Liver (tissue), 9 donors: ENCODE data around the gene ASPG. TPM values are rescaled to one million over a fixed set of nuclear protein-coding genes. Genes with fewer than 3 reads are reported as not detected.

Experiments
- DNase-seq: peaks from one replicate; pipeline ENCODE4 v3.0.0-alpha.2; 2017; ENCODE audit warnings: low spot score
- H3K27ac ChIP-seq, 2 donors: one replicate each; pipeline ENCODE4 v1.7.0; 2013; ENCODE audit warnings: inconsistent platforms in 2 of 2, low read length in 2 of 2, control low read depth in 1 of 2, low read depth in 1 of 2, mild to moderate bottlenecking in 1 of 2
- H3K27me3 ChIP-seq, 4 donors: one replicate each; pipeline versions ENCODE4 v1.6.1 to v1.7.0; 2013; ENCODE audit warnings: low read length in 3 of 4, inconsistent platforms in 1 of 4, mild to moderate bottlenecking in 1 of 4, moderate library complexity in 1 of 4; ENCODE audit not compliant: control insufficient read depth in 4 of 4, insufficient read depth in 4 of 4
- H3K36me3 ChIP-seq, 4 donors: one replicate each; pipeline versions ENCODE4 v1.6.1 to v1.7.0; 2013; ENCODE audit warnings: low read length in 3 of 4, mild to moderate bottlenecking in 3 of 4, low read depth in 1 of 4, moderate library complexity in 1 of 4; ENCODE audit not compliant: control insufficient read depth in 4 of 4, insufficient read depth in 3 of 4
- H3K4me1 ChIP-seq, 4 donors: one replicate each; pipeline versions ENCODE4 v1.6.1 to v1.7.0; 2013; ENCODE audit warnings: low read length in 3 of 4, mild to moderate bottlenecking in 3 of 4, moderate library complexity in 1 of 4; ENCODE audit not compliant: control insufficient read depth in 4 of 4, insufficient read depth in 4 of 4
- H3K4me3 ChIP-seq, 3 donors: one replicate each; pipeline versions ENCODE4 v1.6.1 to v1.7.0; 2013; ENCODE audit warnings: low read length in 3 of 3, control low read depth in 1 of 3, low read depth in 1 of 3, mild to moderate bottlenecking in 1 of 3
- H3K9ac ChIP-seq, 2 donors: one replicate each; pipeline ENCODE4 v1.7.0; 2013; ENCODE audit warnings: low read length in 2 of 2, mild to moderate bottlenecking in 2 of 2, moderate library complexity in 2 of 2, control low read depth in 1 of 2, low read depth in 1 of 2
- H3K9me3 ChIP-seq, 4 donors: one replicate each; pipeline versions ENCODE4 v1.6.1 to v1.7.0; 2013; ENCODE audit warnings: low read length in 3 of 4; ENCODE audit not compliant: control insufficient read depth in 4 of 4
- EGR1 ChIP-seq, 2 donors: IDR thresholded peaks; 2 replicates each; pipeline ENCODE4 v1.6.1; 2016 to 2018; ENCODE audit warnings: antibody characterized with exemption in 2 of 2, low read depth in 2 of 2
- FOXA1 ChIP-seq: IDR thresholded peaks from 2 replicates; pipeline ENCODE4 v1.6.1; 2016; ENCODE audit warnings: antibody characterized with exemption
- FOXA2 ChIP-seq: IDR thresholded peaks from 2 replicates; pipeline ENCODE4 v1.6.1; 2016; ENCODE audit warnings: antibody characterized with exemption
- GABPA ChIP-seq, 2 donors: IDR thresholded peaks in 1 of 2; conservative IDR thresholded peaks in 1 of 2; 2 replicates each; pipeline ENCODE4 v1.6.1; 2016; ENCODE audit warnings: antibody characterized with exemption in 2 of 2, mild to moderate bottlenecking in 1 of 2, moderate library complexity in 1 of 2
- HNF4A ChIP-seq, 2 donors: conservative IDR thresholded peaks; 2 replicates each; pipeline ENCODE4 v1.6.1; 2016; ENCODE audit warnings: antibody characterized with exemption in 2 of 2, mild to moderate bottlenecking in 2 of 2
- HNF4G ChIP-seq: IDR thresholded peaks from 2 replicates; pipeline ENCODE4 v1.6.1; 2016; ENCODE audit warnings: antibody characterized with exemption
- JUND ChIP-seq, 2 donors: IDR thresholded peaks; 2 replicates each; pipeline ENCODE4 v1.6.1; 2016; ENCODE audit warnings: antibody characterized with exemption in 2 of 2
- NR2F2 ChIP-seq: IDR thresholded peaks from 2 replicates; pipeline ENCODE4 v1.6.1; 2016; ENCODE audit warnings: antibody characterized with exemption
- RAD21 ChIP-seq, 2 donors: IDR thresholded peaks; 2 replicates each; pipeline ENCODE4 v1.6.1; 2016; ENCODE audit warnings: antibody characterized with exemption in 2 of 2, mild to moderate bottlenecking in 2 of 2
- RXRA ChIP-seq, 2 donors: IDR thresholded peaks; 2 replicates each; pipeline ENCODE4 v1.6.1; 2017 to 2018; ENCODE audit warnings: antibody characterized with exemption in 2 of 2, mild to moderate bottlenecking in 1 of 2
- SP1 ChIP-seq: IDR thresholded peaks from 2 replicates; pipeline ENCODE4 v1.6.1; 2018; ENCODE audit warnings: antibody characterized with exemption, mild to moderate bottlenecking
- TAF1 ChIP-seq: conservative IDR thresholded peaks from 2 replicates; pipeline ENCODE4 v1.6.1; 2016; ENCODE audit warnings: antibody characterized with exemption, mild to moderate bottlenecking
- YY1 ChIP-seq: IDR thresholded peaks from 2 replicates; pipeline ENCODE4 v1.6.1; 2016; ENCODE audit warnings: antibody characterized with exemption, mild to moderate bottlenecking
- WGBS: extraction: QIAGEN DNeasy Blood & Tissue Kit; methylation state at CpG from one replicate; pipeline ENCODE4 v1.1.7; 2013; 5-methylcytosine and 5-hydroxymethylcytosine counted together
- polyA plus RNA-seq, 2 donors: library from polyadenylated mRNA; stranded (reverse) in 1 of 2; unstranded in 1 of 2; fragments of 200-250 nt in 1 of 2; fragments of >200 nt in 1 of 2; fragmentation: Nextera tagmentation in 1 of 2; extraction: Ambion mirVana in 1 of 2; gene quantifications; one replicate each; pipeline versions ENCODE4 v1.2.1 to v1.2.3, GENCODE V29; 2013 to 2015
- total RNA-seq, 2 donors: library from RNA; depleted of rRNA; stranded (reverse); fragments of >200 nt; gene quantifications; one replicate each; pipeline ENCODE4 v1.2.3, GENCODE V29; 2014
- TF ChIP-seq, protein P1 (sequence below): IDR thresholded peaks from 2 replicates; pipeline ENCODE4 v1.6.1; 2016; ENCODE audit warnings: antibody characterized with exemption
- TF ChIP-seq, protein P2 (sequence below): IDR thresholded peaks from 2 replicates; pipeline ENCODE4 v1.6.1; 2016; ENCODE audit warnings: antibody characterized with exemption
- TF ChIP-seq, protein P3 (sequence below): IDR thresholded peaks from 2 replicates; pipeline ENCODE4 v1.6.1; 2016; ENCODE audit warnings: antibody characterized with exemption
- TF ChIP-seq, protein P4 (sequence below): IDR thresholded peaks from 2 replicates; pipeline ENCODE4 v1.6.1; 2016; ENCODE audit warnings: antibody characterized with exemption, mild to moderate bottlenecking
- TF ChIP-seq, protein P5 (sequence below): fragments of 150-350 bp; IDR thresholded peaks from 2 replicates; pipeline ENCODE4 v1.5.1; 2017; ENCODE audit warnings: improper control_type of control experiment, low read depth, low read length; ENCODE audit not compliant: missing input control
- donor health status: healthy.
- donor health status: healthy.
- donor health status: healthy.
- donor health status: healthy.
- donor health status: healthy.

The ASPG gene
- total and polyA plus RNA-seq, 4 donors, result 42.4 to 158 (median 110) TPM

DNA sequence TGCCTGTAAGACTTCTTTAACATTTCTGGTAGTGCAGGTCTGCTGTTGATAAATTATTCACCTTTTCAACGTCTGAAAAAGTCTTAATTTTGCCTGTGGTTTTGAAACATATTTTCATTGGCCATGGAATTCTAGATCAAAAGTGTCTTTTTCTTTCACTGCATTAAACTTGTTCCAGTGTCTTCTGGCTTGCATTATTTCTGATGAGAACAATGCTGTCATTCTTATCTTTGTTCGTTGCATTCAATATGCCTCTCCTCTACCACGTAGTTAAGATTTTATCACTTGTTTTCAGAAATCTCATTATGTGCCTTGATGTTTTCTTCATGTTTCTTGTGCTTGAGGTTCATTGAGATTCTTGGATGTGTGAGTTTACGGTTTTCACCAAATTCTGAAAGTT is 39.5 kb downstream of the ASPG start:
- H3K27me3 ChIP-seq, result no peaks in the 10 kb centered on the region
- no peak overlapping the region for H3K9ac ChIP-seq
- H3K36me3 ChIP-seq, result no peaks in the 10 kb centered on the region
- WGBS, result 80% methylated on average over 4 of the region's 4 CpGs
- no peaks in the 10 kb centered on the region for H3K4me1 ChIP-seq
- H3K27ac ChIP-seq, result no peak overlapping the region
- DNase-seq, result no peak
- TF ChIP-seq FOXA1 (no peak), SP1 (no peak), EGR1 (IDR thresholded peaks at IDR 0.05; ENCODE audit: low read depth in 2 of 2) (no peak), FOXA2 (no peak), GABPA (IDR thresholded peaks at IDR 0.05 in 1 of 2, conservative IDR thresholded peaks at IDR 0.05 in 1 of 2) (no peak), RXRA (IDR thresholded peaks at IDR 0.05) (no peak), HNF4G (no peak), NR2F2 (no peak), TAF1 (no peak), YY1 (no peak), JUND (IDR thresholded peaks at IDR 0.05) (no peak), RAD21 (IDR thresholded peaks at IDR 0.05) (no peak), HNF4A (conservative IDR thresholded peaks at IDR 0.05) (no peak)
- TF ChIP-seq, protein P1, sequence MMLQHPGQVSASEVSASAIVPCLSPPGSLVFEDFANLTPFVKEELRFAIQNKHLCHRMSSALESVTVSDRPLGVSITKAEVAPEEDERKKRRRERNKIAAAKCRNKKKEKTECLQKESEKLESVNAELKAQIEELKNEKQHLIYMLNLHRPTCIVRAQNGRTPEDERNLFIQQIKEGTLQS, result no peak
- TF ChIP-seq, protein P2, sequence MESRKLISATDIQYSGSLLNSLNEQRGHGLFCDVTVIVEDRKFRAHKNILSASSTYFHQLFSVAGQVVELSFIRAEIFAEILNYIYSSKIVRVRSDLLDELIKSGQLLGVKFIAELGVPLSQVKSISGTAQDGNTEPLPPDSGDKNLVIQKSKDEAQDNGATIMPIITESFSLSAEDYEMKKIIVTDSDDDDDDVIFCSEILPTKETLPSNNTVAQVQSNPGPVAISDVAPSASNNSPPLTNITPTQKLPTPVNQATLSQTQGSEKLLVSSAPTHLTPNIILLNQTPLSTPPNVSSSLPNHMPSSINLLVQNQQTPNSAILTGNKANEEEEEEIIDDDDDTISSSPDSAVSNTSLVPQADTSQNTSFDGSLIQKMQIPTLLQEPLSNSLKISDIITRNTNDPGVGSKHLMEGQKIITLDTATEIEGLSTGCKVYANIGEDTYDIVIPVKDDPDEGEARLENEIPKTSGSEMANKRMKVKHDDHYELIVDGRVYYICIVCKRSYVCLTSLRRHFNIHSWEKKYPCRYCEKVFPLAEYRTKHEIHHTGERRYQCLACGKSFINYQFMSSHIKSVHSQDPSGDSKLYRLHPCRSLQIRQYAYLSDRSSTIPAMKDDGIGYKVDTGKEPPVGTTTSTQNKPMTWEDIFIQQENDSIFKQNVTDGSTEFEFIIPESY, result no peak
- TF ChIP-seq, protein P3, sequence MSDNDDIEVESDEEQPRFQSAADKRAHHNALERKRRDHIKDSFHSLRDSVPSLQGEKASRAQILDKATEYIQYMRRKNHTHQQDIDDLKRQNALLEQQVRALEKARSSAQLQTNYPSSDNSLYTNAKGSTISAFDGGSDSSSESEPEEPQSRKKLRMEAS, result no peak
- TF ChIP-seq, protein P4, sequence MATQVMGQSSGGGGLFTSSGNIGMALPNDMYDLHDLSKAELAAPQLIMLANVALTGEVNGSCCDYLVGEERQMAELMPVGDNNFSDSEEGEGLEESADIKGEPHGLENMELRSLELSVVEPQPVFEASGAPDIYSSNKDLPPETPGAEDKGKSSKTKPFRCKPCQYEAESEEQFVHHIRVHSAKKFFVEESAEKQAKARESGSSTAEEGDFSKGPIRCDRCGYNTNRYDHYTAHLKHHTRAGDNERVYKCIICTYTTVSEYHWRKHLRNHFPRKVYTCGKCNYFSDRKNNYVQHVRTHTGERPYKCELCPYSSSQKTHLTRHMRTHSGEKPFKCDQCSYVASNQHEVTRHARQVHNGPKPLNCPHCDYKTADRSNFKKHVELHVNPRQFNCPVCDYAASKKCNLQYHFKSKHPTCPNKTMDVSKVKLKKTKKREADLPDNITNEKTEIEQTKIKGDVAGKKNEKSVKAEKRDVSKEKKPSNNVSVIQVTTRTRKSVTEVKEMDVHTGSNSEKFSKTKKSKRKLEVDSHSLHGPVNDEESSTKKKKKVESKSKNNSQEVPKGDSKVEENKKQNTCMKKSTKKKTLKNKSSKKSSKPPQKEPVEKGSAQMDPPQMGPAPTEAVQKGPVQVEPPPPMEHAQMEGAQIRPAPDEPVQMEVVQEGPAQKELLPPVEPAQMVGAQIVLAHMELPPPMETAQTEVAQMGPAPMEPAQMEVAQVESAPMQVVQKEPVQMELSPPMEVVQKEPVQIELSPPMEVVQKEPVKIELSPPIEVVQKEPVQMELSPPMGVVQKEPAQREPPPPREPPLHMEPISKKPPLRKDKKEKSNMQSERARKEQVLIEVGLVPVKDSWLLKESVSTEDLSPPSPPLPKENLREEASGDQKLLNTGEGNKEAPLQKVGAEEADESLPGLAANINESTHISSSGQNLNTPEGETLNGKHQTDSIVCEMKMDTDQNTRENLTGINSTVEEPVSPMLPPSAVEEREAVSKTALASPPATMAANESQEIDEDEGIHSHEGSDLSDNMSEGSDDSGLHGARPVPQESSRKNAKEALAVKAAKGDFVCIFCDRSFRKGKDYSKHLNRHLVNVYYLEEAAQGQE, result no peak
- TF ChIP-seq, protein P5, sequence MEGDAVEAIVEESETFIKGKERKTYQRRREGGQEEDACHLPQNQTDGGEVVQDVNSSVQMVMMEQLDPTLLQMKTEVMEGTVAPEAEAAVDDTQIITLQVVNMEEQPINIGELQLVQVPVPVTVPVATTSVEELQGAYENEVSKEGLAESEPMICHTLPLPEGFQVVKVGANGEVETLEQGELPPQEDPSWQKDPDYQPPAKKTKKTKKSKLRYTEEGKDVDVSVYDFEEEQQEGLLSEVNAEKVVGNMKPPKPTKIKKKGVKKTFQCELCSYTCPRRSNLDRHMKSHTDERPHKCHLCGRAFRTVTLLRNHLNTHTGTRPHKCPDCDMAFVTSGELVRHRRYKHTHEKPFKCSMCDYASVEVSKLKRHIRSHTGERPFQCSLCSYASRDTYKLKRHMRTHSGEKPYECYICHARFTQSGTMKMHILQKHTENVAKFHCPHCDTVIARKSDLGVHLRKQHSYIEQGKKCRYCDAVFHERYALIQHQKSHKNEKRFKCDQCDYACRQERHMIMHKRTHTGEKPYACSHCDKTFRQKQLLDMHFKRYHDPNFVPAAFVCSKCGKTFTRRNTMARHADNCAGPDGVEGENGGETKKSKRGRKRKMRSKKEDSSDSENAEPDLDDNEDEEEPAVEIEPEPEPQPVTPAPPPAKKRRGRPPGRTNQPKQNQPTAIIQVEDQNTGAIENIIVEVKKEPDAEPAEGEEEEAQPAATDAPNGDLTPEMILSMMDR, result no peak
- no peak overlapping the region for H3K4me3 ChIP-seq
- H3K9me3 ChIP-seq, result peaks cover 3 to 14% (median 5%) of the 10 kb centered on the region in 4 donors
